Breast epithelium (tissue), 4 donors: Measurements from ENCODE around the gene PAFAH1B1. TPM values are rescaled to one million over a fixed set of nuclear protein-coding genes. Genes with fewer than 3 reads are reported as not detected.
A peak's percentile ranks its signal among the peaks of the same experiment; 100 is the strongest.
"Not testable (repeated sequence)": the region's sequence is repeated elsewhere in the genome, so short reads cannot be mapped to it uniquely, and the experiment has no call there.

Source experiments
- DNase-seq, 2 donors: peaks; one replicate each; pipeline ENCODE4 v3.0.0-alpha.2; 2019; ENCODE audit warnings: low spot score in 2 of 2
- H3K27ac ChIP-seq, 2 donors: fragments of 200-600 bp; sonication (generic) in 1 of 2; one replicate each; pipeline ENCODE4 v1.5.1; 2016 to 2019; ENCODE audit warnings: mild to moderate bottlenecking in 1 of 2
- H3K27me3 ChIP-seq, 2 donors: fragments of 200-600 bp; sonication (generic) in 1 of 2; one replicate each; pipeline versions ENCODE4 v1.5.1 to v1.6.0; 2017 to 2019; ENCODE audit warnings: control low read depth in 1 of 2, mild to moderate bottlenecking in 1 of 2
- H3K36me3 ChIP-seq: fragments of 200-600 bp; one replicate; pipeline ENCODE4 v1.5.1; 2019
- H3K4me1 ChIP-seq, 2 donors: fragments of 200-600 bp; sonication (generic); one replicate each; pipeline ENCODE4 v1.5.1; 2016 to 2019; ENCODE audit warnings: control low read depth in 1 of 2
- H3K4me3 ChIP-seq, 3 donors: fragments of 200-600 bp; sonication (generic); 1 replicate in 2 of 3; 2 replicates in 1 of 3; pipeline ENCODE4 v1.5.1; 2016 to 2019; ENCODE audit warnings: mild to moderate bottlenecking in 3 of 3, moderate library complexity in 2 of 3
- H3K9me3 ChIP-seq, 2 donors: fragments of 200-600 bp; sonication (generic) in 1 of 2; one replicate each; pipeline ENCODE4 v1.5.1; 2016 to 2019; ENCODE audit warnings: control low read depth in 1 of 2
- CTCF ChIP-seq, 3 donors: fragments of 450-650 bp; IDR thresholded peaks; one replicate each; pipeline ENCODE4 v1.5.1; 2016 to 2017; ENCODE audit warnings: antibody characterized with exemption in 3 of 3, mild to moderate bottlenecking in 3 of 3, moderate library complexity in 3 of 3
- POLR2A ChIP-seq: fragments of 450-650 bp; IDR thresholded peaks from one replicate; pipeline ENCODE4 v1.6.1; 2016; ENCODE audit warnings: antibody characterized with exemption, mild to moderate bottlenecking, moderate library complexity
- POLR2AphosphoS5 ChIP-seq, 3 donors: sonication (generic); formaldehyde crosslinking; IDR thresholded peaks; one replicate each; pipeline ENCODE4 v1.6.1; 2017; ENCODE audit warnings: antibody characterized with exemption in 3 of 3
- intact Hi-C: fragments of 100-400 bp; cut with DNase I; formaldehyde crosslinking; loops from one replicate; pipeline ENCODE4 v1.15.1; 2023; ENCODE audit warnings: low total_unique reads
- total RNA-seq, 3 donors: library from RNA; depleted of rRNA; stranded (reverse); fragments of >200 nt; gene quantifications; one replicate each; pipeline ENCODE4 v1.1.0, GENCODE V29; 2016

Gene PAFAH1B1
- total RNA-seq, 3 donors from 2014 or later, result 99.5 to 134 (median 119) TPM

DNA sequence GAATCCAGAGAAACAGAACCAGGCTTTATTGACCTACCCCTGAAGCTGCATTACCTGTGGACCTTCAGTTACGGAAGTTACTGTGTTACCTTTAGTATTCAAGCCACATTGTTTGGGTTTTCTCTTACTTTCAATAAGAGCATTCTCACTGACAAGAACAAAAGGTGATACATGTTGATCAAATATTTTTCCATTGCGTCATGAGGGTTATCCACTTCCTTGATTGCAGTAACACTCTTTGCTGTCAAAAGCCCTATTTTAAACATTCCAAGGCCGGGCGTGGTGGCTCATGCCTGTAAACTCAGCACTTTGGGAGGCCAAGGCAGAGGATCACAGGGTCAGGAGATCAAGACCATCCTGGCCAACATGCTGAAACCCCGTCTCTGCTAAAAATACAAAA lies 28.6 kb upstream of the PAFAH1B1 start:
- Histone ChIP-seq H3K9me3 (peaks cover 0 to 6% of the 10 kb centered on the region in 2 donors), H3K27me3 (no peaks in the 10 kb centered on the region), H3K4me3 (no peak overlapping the region), H3K27ac (peak overlapping the region; percentile 36 to 82), H3K4me1 (no peaks in the 10 kb centered on the region), H3K36me3 (no peaks in the 10 kb centered on the region)
- intact Hi-C loops, result no loop called here
- DNase-seq, result peak in 1 of 2 donors; percentile 31
- TF ChIP-seq POLR2AphosphoS5 (IDR thresholded peaks at IDR 0.05) (no peak), POLR2A (no peak)

GRCh38 chr17:2566056-2566455 lies 27.4 kb upstream of the PAFAH1B1 start:
- H3K4me3 ChIP-seq, result no peak overlapping the region
- no peak for DNase-seq
- TF ChIP-seq POLR2A (no peak), POLR2AphosphoS5 (IDR thresholded peaks at IDR 0.05) (no peak)
- no peaks in the 10 kb centered on the region for H3K27me3 ChIP-seq
- no peaks in the 10 kb centered on the region for H3K36me3 ChIP-seq
- H3K27ac ChIP-seq, result no peak overlapping the region
- H3K4me1 ChIP-seq, result no peaks in the 10 kb centered on the region
- H3K9me3 ChIP-seq, result no peaks in the 10 kb centered on the region
- intact Hi-C loops, result no loop called here

DNA sequence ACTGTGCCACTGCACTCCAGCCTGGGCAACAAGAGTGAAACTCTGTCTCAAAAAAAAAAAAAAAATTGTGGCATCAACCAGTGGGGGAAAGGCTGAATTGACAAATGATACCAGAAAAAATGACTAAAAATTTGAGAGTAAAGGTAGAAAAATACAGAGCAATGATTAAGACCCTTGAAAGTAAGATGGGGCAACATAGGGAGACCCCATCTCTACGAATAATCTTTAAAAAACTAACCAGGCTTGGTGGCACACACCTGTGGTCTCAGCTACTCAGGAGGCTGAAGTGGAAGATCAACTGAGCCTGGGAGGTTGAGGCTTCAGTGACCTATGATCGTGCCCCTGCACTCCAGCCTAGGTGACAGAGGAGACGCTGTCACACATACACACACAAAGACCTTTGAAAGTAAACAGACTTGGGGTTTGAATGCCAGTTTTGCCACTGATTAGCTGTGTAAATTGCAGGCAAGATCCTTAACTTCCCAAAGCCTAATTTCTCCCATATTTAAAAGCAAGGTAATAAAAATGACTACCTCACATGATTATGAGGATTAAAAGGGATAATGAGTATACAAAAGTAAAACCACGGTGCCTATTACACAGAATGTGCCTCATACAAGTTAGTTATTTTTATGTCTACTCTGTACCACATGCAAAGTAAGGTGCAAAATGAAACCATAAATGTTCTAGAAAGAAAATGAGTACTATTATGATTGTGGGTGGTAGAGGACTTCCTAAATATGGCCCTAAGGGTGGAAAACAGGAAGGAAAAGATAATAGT lies 21.7 kb upstream of the PAFAH1B1 start:
- TF ChIP-seq POLR2A, result no peak
- no peak for TF ChIP-seq POLR2AphosphoS5 (IDR thresholded peaks at IDR 0.05)
- TF ChIP-seq CTCF (IDR thresholded peaks at IDR 0.05), result no peak
- Histone ChIP-seq H3K27ac (no peak overlapping the region), H3K4me1 (no peaks in the 10 kb centered on the region), H3K27me3 (no peaks in the 10 kb centered on the region), H3K36me3 (no peaks in the 10 kb centered on the region), H3K4me3 (no peak overlapping the region), H3K9me3 (no peaks in the 10 kb centered on the region)
- intact Hi-C loops, result no loop called here
- no peak for DNase-seq

- DNase-seq, H3K4me1 ChIP-seq, H3K27ac ChIP-seq, H3K36me3 ChIP-seq, H3K27me3 ChIP-seq, H3K9me3 ChIP-seq, H3K4me3 ChIP-seq, intact Hi-C loops: not testable (repeated sequence)
These were observed 21.2 kb upstream of the PAFAH1B1 start for GRCh38 chr17:2572304-2572609.

DNA sequence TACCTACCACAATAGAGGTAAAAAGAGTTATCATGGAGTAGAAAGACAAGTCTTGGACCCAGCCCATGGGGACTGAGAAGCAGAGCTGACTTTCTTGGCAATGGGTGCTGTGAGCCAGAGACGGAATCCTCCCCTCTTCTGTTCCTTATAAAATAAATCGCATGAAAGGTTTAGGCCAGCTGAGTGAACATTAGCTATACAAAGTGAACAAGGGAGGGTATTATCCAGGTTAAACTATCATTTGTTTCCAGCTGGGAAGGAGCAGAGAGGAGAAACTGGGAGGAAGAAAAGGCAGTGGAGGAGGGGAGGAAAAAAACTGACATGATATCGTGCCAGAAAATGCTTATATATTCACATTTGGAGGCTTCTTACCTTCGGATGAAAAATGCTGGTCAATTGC lies 13.3 kb upstream of the PAFAH1B1 start:
- no peak for DNase-seq
- Histone ChIP-seq H3K4me3 (no peak overlapping the region), H3K9me3 (no peaks in the 10 kb centered on the region), H3K27me3 (no peaks in the 10 kb centered on the region), H3K4me1 (no peaks in the 10 kb centered on the region), H3K36me3 (no peaks in the 10 kb centered on the region), H3K27ac (no peak overlapping the region)
- TF ChIP-seq CTCF (IDR thresholded peaks at IDR 0.05), result no peak
- TF ChIP-seq POLR2A, result no peak
- no peak for TF ChIP-seq POLR2AphosphoS5 (IDR thresholded peaks at IDR 0.05)
- intact Hi-C loops, result no loop called here

DNA sequence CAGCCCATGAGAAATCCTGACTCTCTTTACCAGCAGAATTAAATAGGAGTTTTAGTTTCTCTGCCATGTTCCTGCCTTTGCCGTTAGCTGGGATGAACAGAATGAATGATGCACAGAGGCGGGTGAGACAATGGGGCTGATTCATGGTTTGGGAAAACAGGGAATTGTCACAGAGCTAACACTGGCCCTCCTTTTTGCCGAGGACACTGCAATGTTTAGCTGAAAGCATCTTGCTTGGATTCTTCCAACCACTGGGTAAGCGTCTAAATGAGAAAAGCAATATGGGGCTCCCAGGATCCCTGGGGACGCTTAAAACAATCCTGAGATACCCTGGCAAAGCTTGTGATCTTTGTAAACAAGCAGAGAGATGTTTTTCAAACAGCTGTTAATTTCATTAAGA lies 12.8 kb upstream of the PAFAH1B1 start:
- DNase-seq, result no peak

More for the DNA sequence above, 12.8 kb upstream of the PAFAH1B1 start:
- no peaks in the 10 kb centered on the region for H3K9me3 ChIP-seq
- H3K4me3 ChIP-seq, result no peak overlapping the region
- no peaks in the 10 kb centered on the region for H3K4me1 ChIP-seq
- H3K27me3 ChIP-seq, result no peaks in the 10 kb centered on the region
- no peak overlapping the region for H3K27ac ChIP-seq
- intact Hi-C loops, result no loop called here
- no peaks in the 10 kb centered on the region for H3K36me3 ChIP-seq
- TF ChIP-seq POLR2A (no peak), CTCF (IDR thresholded peaks at IDR 0.05) (no peak), POLR2AphosphoS5 (IDR thresholded peaks at IDR 0.05) (no peak)
